GOT3 (cell line): ENCODE results near the gene GPR161.

Source experiments
- DNase-seq: peaks from one replicate; lab custom pipeline; 2025; ENCODE audit warnings: mixed read lengths; lab: John Stamatoyannopoulos, UW

Gene GPR161

DNA sequence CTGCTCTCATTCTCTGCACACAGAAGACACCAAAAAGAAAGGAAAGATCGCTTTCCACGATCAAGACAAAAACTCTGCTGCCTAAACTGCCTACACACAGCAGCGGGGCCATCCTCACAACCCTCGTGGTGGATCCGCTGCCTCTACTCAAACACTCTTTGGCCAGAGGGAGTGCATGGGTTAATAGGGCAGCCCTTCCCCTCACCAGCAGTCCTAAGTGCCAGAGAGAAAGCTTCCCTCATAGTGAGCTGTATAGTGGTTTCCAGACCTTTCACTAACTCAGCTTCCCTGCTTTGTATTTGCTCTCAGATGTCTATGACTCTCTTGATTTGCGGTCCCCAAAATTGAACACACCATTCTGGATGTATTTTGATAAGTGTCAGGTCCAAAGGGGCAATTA, 30.9 kb downstream of the GPR161 start:
- DNase-seq = no peak

DNA sequence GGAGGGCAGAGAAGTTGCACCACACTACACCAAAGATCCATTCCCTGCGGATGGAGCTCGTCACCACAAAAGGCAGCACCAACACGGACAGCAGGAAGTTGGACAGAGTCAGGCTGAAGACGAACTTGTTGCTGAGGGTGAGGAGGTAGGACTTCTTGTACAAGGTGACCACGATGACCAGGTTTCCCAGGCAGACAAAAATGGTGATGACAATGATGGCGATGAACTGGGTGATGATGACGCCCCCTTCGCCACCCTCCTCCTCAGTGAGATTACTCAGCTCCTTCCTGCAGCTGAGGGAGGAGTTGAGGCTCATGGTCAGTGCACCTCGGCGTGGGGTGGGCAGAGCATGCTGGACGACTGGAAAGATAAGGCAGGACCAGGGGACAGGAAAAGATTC, 32.2 kb downstream of the GPR161 start:
- DNase-seq = no peak

DNA sequence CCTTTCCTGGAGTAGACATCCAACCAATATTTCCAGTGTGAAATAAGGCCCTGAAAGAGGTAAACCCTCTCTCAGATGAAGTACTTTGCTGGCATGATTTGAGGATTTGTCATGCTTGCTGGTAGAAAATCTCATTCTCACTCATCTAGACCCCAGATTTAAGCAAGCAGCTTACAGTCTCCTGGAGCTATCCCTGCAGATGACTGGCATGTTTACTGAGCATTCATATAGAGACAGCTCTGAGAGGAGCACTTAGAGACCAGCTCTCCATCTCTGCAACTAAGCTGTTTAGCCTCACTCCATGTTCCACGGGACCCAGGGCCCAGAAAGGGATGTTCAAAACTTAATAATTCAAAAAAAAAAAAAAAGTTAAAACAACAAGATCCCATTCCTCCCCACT, 34.2 kb downstream of the GPR161 start:
- DNase-seq = no peak

DNA sequence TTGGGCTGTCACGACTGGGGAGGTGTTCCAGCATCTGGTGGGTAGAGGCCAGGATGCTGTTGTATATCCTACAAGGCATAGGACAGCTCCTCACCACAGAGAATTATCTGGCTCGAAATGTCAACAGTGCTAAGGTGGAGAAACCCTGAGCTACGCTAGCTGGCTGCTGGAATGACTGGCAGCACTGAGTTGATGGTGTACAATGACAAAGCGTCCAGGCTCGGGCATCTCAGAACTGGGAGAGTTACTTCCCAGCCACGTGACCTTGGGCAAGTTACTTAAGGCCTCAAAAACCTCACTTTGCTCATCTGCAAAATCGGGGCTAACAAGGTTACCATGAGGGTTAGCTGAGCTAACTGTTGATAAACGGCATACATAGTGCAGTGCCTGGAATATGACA, 35.4 kb downstream of the GPR161 start:
- no peak for DNase-seq

- no peak for DNase-seq
Observed at GRCh38 chr1:168100315-168101002, 36.3 kb downstream of the GPR161 start.

DNA sequence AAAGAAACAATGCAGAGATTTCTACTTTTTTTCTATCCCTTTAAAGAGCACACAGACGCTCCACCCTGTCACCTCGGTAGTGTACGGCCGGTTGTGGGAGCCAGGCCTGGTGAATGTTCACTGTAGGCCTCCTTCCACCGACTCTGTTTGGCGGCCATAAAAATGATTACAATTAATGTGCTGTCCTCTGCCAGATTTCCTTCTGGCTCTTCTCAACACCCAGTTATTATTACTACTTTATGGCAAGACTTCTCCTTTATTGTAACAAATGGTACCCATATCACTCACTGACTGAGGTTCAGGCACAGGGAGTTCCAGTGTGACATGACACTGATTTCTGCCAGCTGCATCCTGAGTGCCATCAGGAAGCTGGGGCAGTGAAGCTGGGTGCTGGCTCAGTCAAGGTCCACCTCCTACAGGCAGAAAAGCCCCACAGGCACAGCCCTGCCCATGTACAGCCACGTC, 37.4 kb downstream of the GPR161 start:
- DNase-seq = no peak

GRCh38 chr1:168098534-168099320, 38.0 kb downstream of the GPR161 start:
- DNase-seq = no peak

GRCh38 chr1:168097921-168098528, 38.7 kb downstream of the GPR161 start:
- no peak for DNase-seq

- DNase-seq = no peak
Observed at GRCh38 chr1:168096296-168097165, 40.2 kb downstream of the GPR161 start.

- DNase-seq = no peak
Observed at GRCh38 chr1:168095476-168095875, 41.3 kb downstream of the GPR161 start.

DNA sequence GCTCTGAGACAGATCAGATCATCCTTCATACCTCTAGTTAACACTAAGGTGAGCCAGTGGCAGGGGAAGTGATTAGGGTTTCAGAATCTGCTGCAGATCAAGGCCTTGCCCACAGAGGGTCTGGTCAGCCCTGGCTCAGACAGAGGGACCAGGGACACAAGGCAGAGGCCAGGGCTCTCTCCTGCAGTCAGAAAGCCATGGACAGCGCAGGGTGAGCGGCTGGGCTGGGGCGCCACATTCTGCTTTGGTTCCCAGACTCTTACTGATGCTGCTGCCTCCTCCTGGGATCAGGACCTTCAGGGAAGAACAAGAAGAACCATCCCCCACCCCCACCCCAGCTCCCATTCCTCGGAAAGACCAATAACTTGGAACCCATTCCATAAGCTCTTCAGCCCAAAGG, 43.1 kb downstream of the GPR161 start:
- no peak for DNase-seq

DNA sequence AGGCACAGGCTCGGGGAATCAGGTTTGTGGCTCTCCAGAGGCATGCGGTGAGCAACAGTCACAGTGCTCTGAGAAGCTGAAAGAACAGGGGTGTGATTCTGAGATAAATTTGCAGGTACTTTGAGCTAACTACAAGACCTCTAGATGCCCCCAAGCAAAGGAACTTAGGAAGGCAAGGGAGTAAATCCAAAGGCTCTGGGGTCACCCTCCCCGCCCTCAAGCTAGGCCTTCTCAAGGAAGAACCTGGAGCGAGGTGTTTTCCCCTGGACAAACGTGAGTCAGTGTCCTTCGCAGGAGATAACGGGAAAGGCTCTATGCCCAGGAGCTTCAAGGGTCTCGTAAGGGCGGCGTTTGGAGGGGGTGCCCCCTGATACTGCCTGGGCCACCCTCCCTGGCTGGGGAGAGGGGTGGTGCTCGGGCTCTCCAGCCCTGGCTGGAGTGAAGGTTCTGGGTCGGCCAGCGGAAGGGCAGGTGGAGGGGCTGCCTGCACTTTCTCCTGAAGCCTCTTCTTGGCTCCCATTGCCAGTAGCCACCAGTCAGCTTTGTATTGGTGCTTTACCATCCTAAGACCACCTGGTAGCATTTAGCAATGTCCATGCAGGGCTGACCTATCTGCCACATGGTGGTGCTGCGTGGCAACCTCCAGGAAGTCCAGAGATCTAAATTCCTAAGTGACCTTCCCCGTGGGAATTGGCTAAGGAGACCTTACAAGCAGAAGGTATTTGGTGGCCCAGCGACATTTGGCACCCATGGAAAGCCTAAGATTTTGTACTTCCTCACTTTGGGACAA, 44.0 kb downstream of the GPR161 start:
- no peak for DNase-seq

GRCh38 chr1:168091720-168092550, 44.8 kb downstream of the GPR161 start:
- no peak for DNase-seq

DNA sequence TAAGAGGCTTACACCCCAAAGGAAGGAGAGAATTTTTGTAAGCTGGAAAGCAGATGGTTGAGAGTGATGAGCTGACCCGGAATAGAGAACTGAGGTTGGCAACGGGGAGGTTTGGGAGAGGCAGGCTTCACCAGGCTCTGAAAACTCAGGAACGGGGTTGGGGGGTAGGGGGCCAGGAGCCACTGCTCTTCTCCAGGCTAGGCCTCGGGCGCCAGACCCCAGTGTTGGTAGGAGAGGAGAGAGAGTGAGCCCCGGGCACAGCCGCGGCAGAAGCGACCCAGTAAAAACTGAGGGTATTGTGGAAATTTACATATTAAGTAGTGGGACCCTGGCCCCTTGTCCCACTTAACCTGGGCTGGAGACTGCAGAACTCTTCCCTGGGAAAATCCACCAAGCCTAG, 45.7 kb downstream of the GPR161 start:
- DNase-seq = no peak

GRCh38 chr1:168090395-168090794, 46.3 kb downstream of the GPR161 start:
- no peak for DNase-seq

DNA sequence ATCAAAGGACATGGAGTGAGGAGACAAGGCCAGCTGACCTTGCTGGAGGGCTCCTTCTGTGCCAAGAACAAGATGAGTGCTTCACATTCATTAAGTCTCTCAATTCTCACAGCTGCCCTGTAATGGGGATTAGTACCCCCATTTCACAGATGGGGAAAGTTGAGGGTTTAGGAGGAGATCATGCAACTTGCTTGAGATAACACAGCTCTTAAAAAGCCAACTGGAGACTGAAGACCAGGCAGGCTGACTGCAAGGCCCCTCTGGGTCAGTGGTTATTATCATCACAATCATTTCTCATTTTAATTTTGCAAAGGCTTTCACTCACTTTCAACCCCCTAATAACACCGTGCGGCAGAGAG, 46.8 kb downstream of the GPR161 start:
- no peak for DNase-seq

GRCh38 chr1:168089326-168089978, 47.3 kb downstream of the GPR161 start:
- DNase-seq = no peak

DNA sequence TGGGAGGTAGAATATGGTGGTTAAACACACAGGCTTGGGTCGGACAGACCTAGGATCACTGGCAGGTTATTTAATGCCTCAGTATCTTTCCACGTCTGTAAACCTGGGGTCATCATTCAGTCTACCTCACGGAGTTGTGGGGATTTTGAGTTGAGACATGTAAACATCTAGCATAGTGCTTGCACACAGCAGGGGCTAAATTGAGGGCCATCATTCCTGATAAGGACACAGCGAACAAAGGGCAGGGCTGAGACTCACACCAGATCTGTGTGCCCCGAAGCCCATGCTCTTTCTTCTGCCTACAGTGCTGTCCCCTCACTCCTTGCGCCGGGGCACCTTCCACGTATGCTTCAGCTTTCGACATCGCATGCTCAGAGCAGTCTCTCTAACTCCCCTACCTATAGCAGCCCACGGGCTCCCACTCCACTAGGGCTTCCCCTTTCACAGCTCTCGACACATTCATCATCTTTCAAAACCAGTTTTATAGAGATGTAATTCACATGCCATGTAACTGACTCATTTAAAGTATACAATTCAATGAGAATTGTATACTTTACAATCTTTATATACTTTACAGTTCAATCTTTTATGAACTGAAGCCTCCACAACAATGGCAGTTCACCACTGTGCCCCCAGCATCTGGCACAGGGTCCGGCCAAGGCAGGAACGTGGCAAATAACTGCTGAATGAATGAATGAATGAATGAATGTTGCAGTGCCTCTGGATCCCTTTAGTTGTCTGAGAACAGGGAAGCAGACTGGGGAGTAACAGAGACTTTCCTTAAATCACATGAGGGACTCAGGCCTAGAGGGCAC, 48.0 kb downstream of the GPR161 start:
- no peak for DNase-seq

DNA sequence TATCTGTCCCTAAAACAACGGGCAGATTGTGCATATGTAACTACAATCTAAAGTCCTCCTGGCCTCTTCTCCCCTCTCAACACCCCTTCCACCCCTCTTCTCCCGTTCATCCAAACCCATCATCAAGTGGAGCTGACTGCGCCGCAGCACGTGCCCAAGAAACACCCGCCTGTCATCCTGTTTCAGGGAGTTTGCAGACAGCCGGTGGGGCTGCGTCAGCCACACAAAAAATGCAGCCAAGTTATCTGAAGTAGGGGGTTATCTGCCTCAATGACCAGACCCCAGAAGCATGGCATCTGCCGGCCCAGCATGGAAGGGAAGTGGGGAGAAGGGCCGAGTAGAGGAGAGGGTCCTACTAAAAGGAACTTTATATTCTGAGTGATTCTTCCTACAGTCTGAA, 49.0 kb downstream of the GPR161 start:
- DNase-seq = no peak
